Thymus (tissue), 11 donors: ENCODE results near the gene VCAM1. TPM values are rescaled to one million over a fixed set of nuclear protein-coding genes. Genes with fewer than 3 reads are reported as not detected.

ENCODE experiments used
- DNase-seq, 9 donors: peaks; one replicate each; pipeline ENCODE4 v3.0.0-alpha.2; 2013; ENCODE audit warnings: low spot score in 9 of 9, low read depth in 6 of 9, missing footprints in 1 of 9
- H3K27ac ChIP-seq, 2 donors: one replicate each; pipeline ENCODE4 v1.5.1; 2013; ENCODE audit warnings: control low read depth in 1 of 2, low read depth in 1 of 2, low read length in 1 of 2, mild to moderate bottlenecking in 1 of 2, moderate library complexity in 1 of 2
- H3K27me3 ChIP-seq, 2 donors: one replicate each; pipeline ENCODE4 v1.5.1; 2013; ENCODE audit warnings: low read length in 1 of 2; ENCODE audit not compliant: control insufficient read depth in 2 of 2, insufficient read depth in 1 of 2
- H3K36me3 ChIP-seq, 2 donors: one replicate each; pipeline ENCODE4 v1.5.1; 2013; ENCODE audit warnings: low read length in 1 of 2, mild to moderate bottlenecking in 1 of 2, moderate library complexity in 1 of 2; ENCODE audit not compliant: control insufficient read depth in 2 of 2, insufficient read depth in 2 of 2
- H3K4me1 ChIP-seq, 2 donors: one replicate each; pipeline ENCODE4 v1.5.1; 2013; ENCODE audit warnings: low read length in 2 of 2; ENCODE audit not compliant: control insufficient read depth in 2 of 2, insufficient read depth in 2 of 2
- H3K4me3 ChIP-seq, 2 donors: one replicate each; pipeline ENCODE4 v1.5.1; 2013; ENCODE audit warnings: low read length in 2 of 2, control low read depth in 1 of 2, mild to moderate bottlenecking in 1 of 2
- H3K9me3 ChIP-seq, 2 donors: one replicate each; pipeline ENCODE4 v1.5.1; 2013; ENCODE audit warnings: low read length in 1 of 2, mild to moderate bottlenecking in 1 of 2; ENCODE audit not compliant: control insufficient read depth in 2 of 2, insufficient read depth in 1 of 2
- WGBS: extraction: QIAGEN DNeasy Blood & Tissue Kit; methylation state at CpG from one replicate; pipeline ENCODE4 v1.1.7; 2013; 5-methylcytosine and 5-hydroxymethylcytosine counted together
- polyA plus RNA-seq: library from polyadenylated mRNA; stranded (reverse); fragments of 200-250 nt; gene quantifications from one replicate; pipeline ENCODE4 v1.2.3, GENCODE V29; 2013
- total RNA-seq: library from RNA; stranded (reverse); fragments of 120-200 nt; gene quantifications from one replicate; pipeline ENCODE4 v1.2.4, GENCODE V29; 2013
- donor health status: healthy.

Gene VCAM1
- total and polyA plus RNA-seq, 2 donors: 22.8 to 63.3 TPM

DNA sequence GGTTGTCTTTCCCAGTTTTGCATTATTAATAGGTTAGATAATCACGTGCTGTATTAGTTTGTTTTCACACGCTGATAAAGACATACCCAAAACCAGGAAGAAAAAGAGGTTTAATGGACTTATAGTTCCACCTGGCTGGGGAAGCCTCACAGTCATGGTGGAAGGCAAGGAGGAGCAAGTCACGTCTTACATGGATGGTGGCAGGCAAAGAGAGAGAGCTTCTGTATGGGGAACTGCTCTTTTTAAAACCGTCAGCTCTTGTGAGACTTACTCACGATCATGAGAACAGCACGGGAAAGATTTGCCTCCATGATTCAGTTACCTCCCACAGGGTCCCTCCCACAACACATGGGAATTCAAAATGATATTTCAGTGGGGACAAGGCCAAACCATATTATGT is 2.3 kb upstream of the VCAM1 start:
- 98% methylated on average over 6 of the region's 6 CpGs for WGBS
- no peak for DNase-seq
- Histone ChIP-seq H3K9me3 (no peaks in the 10 kb centered on the region), H3K4me3 (no peak overlapping the region), H3K27me3 (no peaks in the 10 kb centered on the region), H3K36me3 (no peaks in the 10 kb centered on the region), H3K4me1 (no peaks in the 10 kb centered on the region), H3K27ac (no peak overlapping the region)

DNA sequence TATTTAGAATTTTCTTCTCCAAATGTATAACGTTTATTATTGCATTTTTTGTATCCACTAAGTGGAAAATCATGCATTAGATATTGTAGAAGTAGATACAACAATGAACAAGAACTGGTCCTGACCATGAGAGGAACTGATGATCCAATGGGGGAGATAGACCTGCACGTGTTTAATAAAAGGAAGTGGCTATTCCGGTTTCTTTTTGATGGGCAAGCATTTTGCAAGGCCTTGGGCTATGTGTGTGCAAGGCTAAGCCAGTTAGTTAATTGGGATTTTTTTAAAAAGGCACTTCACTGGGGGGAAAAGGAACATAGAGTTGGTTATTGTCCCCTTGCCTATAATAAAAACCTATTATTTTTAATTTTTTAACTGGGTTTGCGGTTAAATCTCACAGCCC is 961 bp upstream of the VCAM1 start:
- WGBS: 87% methylated on average over 4 of the region's 4 CpGs
- no peaks in the 10 kb centered on the region for H3K36me3 ChIP-seq
- no peak overlapping the region for H3K27ac ChIP-seq
- H3K4me3 ChIP-seq: no peak overlapping the region
- no peaks in the 10 kb centered on the region for H3K9me3 ChIP-seq
- no peaks in the 10 kb centered on the region for H3K27me3 ChIP-seq
- DNase-seq: peak in 1 of 9 donors; percentile 15
- no peaks in the 10 kb centered on the region for H3K4me1 ChIP-seq

DNA sequence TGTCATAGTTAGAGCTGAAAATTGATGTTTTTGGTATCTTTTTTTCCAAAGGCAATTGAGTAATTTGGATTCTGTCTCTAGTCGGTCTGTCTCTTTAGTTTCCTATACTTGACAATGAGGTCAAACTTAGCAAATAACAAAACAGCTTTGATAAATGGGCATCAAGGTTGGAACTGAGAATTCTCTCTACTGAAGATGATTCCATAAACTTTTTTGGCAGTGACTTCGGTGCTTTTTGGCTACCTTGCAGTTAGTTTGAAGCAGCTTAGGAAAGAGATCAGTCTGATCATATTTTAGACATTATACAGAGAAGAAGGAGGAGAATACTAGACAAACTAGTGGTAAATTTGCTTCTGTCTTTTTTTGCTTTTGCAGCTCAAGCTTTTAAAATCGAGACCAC is 559 bp downstream of the VCAM1 start:
- no peaks in the 10 kb centered on the region for H3K36me3 ChIP-seq
- peak overlapping the region in 1 of 2 donors; percentile 21 for H3K4me3 ChIP-seq
- no peak for DNase-seq
- no peaks in the 10 kb centered on the region for H3K4me1 ChIP-seq
- no peaks in the 10 kb centered on the region for H3K27me3 ChIP-seq
- WGBS: 87% methylated on average over 3 of the region's 3 CpGs
- H3K9me3 ChIP-seq: no peaks in the 10 kb centered on the region
- H3K27ac ChIP-seq: peak overlapping the region in 1 of 2 donors; percentile 27

DNA sequence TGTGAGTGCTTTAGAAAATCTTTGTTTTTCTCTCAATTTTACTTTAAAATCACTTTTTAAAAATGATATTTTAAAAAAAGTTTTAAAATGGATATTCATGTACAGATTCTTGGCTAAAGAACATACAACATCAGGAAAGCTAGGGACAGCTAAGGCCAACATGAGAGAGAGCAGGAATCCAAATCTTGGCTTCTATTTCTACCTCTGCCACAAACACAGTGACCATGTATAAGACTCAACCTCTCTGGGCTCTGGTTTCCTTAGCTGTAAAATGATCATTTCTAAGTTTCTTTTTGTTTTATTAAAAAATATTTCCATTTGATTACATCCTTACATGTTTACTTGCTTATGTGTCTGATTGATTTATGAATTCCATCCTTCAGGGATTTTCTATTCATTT is 1.2 kb downstream of the VCAM1 start:
- Histone ChIP-seq H3K36me3 (no peaks in the 10 kb centered on the region), H3K9me3 (no peaks in the 10 kb centered on the region), H3K4me3 (peak overlapping the region in 1 of 2 donors; percentile 24), H3K4me1 (no peaks in the 10 kb centered on the region), H3K27me3 (no peaks in the 10 kb centered on the region), H3K27ac (no peak overlapping the region)
- DNase-seq: no peak

DNA sequence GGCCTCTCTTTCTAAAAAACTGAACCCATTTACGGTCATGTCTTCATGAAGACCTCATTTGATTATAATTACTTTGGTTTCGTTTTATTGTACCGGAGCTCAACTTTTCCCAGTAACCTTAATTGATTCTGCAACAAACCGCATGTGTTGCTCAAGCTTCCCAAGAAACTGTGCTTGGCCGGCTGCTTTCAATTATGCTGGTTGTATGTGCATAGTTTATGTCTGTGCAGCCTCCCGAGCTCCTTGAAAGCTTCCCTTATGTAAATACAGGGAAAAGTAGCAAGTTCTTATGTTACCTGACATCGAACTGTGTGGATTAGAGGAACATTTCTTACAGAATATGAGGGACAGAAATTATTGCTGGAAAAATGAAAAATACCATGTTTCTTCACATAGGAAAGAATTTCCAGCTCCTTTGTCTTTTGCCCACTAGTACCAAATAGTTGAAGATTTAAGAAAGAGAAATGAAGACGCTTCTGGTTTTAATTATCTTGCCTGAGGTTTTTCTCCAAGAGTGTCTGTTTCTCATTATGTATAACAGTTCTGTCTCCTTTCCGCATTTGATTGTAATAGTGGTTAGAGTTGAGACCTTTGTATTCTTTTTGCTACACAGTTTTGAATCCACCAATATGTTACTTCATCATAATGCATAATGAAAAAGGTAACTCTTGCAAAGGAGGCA is 2.1 kb downstream of the VCAM1 start:
- H3K4me1 ChIP-seq: no peaks in the 10 kb centered on the region
- WGBS: 95% methylated on average over 9 of the region's 9 CpGs
- peak overlapping the region in 1 of 2 donors; percentile 7 for H3K27ac ChIP-seq
- no peaks in the 10 kb centered on the region for H3K9me3 ChIP-seq
- no peaks in the 10 kb centered on the region for H3K36me3 ChIP-seq
- H3K4me3 ChIP-seq: peak overlapping the region in 1 of 2 donors; percentile 24
- DNase-seq: no peak
- H3K27me3 ChIP-seq: no peaks in the 10 kb centered on the region

DNA sequence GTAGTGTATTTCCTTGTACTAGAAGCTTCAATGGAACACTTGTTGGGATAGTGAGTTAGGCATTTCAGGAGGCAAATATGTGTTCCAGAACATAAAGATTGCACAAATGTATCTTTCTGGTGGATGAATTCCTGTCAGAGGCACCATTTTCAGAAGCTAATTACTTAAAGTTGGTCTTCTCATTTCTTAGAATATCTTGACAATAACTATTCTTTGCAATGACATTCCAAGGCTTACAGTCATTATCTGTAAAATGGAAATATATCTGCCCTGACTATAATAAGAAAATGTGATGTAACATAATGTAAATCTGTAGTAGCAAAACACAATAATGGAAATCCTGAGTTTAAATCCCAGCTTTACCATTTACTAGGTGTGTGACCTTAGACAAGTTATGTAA is 2.7 kb downstream of the VCAM1 start:
- Histone ChIP-seq H3K4me1 (no peaks in the 10 kb centered on the region), H3K36me3 (no peaks in the 10 kb centered on the region), H3K9me3 (no peaks in the 10 kb centered on the region), H3K4me3 (no peak overlapping the region), H3K27ac (no peak overlapping the region), H3K27me3 (no peaks in the 10 kb centered on the region)
- no peak for DNase-seq

DNA sequence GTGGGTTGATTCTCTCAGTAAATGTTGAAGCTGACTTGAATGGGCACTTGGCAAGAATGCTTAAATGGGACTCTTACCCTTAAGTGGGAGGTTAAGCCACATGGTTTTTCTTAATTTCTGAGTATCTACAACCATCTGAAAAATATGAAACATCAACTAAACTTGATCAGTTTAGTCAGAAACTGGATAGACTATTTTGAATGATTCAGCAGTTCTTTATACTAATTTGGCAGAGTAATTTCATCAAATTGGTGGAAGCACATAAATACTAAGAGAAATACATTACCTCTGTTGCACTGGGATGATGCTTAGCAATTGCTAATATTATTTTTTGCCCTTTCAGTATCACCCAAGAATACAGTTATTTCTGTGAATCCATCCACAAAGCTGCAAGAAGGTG is 4.7 kb downstream of the VCAM1 start:
- no peaks in the 10 kb centered on the region for H3K9me3 ChIP-seq
- no peaks in the 10 kb centered on the region for H3K27me3 ChIP-seq
- DNase-seq: no peak
- no peaks in the 10 kb centered on the region for H3K36me3 ChIP-seq
- H3K27ac ChIP-seq: no peak overlapping the region
- H3K4me1 ChIP-seq: no peaks in the 10 kb centered on the region
- H3K4me3 ChIP-seq: no peak overlapping the region

DNA sequence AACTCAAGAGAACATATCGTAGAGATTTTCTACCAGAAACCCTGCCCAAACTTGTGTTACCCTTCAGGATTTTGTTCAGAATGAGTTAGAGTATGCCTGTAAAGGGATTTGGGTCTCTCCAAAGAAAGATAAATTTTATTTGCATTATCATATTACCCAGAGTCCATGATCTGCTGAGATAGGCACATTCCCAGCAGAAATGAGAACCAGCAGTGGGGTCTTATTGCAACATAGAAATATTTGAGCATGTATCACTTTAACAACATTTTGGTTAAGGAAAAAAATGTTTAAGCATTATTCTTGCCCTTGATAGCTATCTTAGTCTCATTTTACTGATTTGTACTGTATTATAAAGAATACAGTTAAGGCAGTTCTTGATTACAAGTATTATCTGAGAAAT is 10.6 kb downstream of the VCAM1 start:
- Histone ChIP-seq H3K4me3 (no peak overlapping the region), H3K4me1 (no peaks in the 10 kb centered on the region), H3K27ac (no peak overlapping the region), H3K27me3 (no peaks in the 10 kb centered on the region), H3K9me3 (no peaks in the 10 kb centered on the region), H3K36me3 (no peaks in the 10 kb centered on the region)
- 89% methylated on average over 1 of the region's 1 CpG for WGBS
- no peak for DNase-seq

DNA sequence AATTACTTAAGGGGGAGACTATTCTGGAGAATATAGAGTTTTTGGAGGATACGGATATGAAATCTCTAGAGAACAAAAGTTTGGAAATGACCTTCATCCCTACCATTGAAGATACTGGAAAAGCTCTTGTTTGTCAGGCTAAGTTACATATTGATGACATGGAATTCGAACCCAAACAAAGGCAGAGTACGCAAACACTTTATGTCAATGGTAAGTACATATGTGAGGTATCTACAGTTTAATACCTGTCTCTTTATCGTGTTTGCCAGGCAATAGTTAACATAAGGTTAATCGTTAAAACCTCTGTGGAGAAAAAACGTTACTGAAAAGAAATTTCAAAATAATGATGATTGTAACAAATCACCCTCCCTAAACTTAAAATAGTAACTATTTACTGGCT is 11.8 kb downstream of the VCAM1 start:
- no peaks in the 10 kb centered on the region for H3K9me3 ChIP-seq
- H3K4me1 ChIP-seq: no peaks in the 10 kb centered on the region
- no peaks in the 10 kb centered on the region for H3K27me3 ChIP-seq
- H3K4me3 ChIP-seq: no peak overlapping the region
- no peak overlapping the region for H3K27ac ChIP-seq
- H3K36me3 ChIP-seq: no peaks in the 10 kb centered on the region
- WGBS: 95% methylated on average over 6 of the region's 6 CpGs
- DNase-seq: no peak

DNA sequence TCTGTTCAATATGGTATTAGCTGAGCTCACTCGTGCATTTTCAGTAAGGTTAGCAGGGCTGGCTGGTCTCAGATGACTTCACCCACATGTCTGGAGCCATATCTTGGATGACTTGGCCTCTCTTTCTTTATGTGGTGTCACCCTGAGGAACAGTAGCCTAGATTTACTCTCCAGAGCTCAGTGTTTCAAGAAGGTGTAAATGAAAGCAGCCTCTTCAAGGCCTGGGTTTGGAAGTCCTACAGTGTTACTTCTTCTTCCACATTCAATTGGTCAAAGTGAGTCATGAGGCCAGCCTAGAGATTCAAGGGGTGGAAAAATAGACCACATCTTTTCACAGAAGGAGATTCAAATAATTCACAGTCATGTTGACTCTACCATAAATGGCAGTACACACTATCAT is 12.2 kb downstream of the VCAM1 start:
- Histone ChIP-seq H3K4me1 (no peaks in the 10 kb centered on the region), H3K4me3 (no peak overlapping the region), H3K27ac (no peak overlapping the region), H3K9me3 (no peaks in the 10 kb centered on the region), H3K27me3 (no peaks in the 10 kb centered on the region), H3K36me3 (no peaks in the 10 kb centered on the region)
- no peak for DNase-seq
- 98% methylated on average over 1 of the region's 1 CpG for WGBS
